Panc1 (cell line): ENCODE results near the gene PARVG. TPM values are rescaled to one million over a fixed set of nuclear protein-coding genes. Genes with fewer than 3 reads are reported as not detected.

Experiments used
- ATAC-seq: fragments of 200-7000 bp; cut with Tn5 transposase; 2 replicates; pipeline ENCODE4 v1.9.1; 2020; ENCODE audit warnings: mild to moderate bottlenecking, moderate library complexity
- BruUV-seq: library from RNA; stranded (reverse); fragments of 400-500 nt; replicated peaks from 2 replicates; lab custom pipeline; 2021; lab: Mats Ljungman, UMichigan
- CTCF ChIA-PET: fragments of 300-600 bp; sonication (Branson Sonifier 250); formaldehyde crosslinking; loops from one replicate; lab custom pipeline; 2022; ENCODE audit warnings: antibody characterized with exemption; lab: Charles Lee
- POLR2A ChIA-PET: fragments of 300-600 bp; sonication (Branson Sonifier 250); formaldehyde crosslinking; loops from one replicate; lab custom pipeline; 2022; ENCODE audit warnings: antibody characterized with exemption; lab: Charles Lee
- DNase-seq: peaks from one replicate; pipeline ENCODE4 v3.0.0-alpha.2; 2010; ENCODE audit warnings: low read depth, low spot score
- H3K27ac ChIP-seq: 2 replicates; pipeline ENCODE4 v1.5.1; 2011; ENCODE audit warnings: mild to moderate bottlenecking, low read length, inconsistent platforms
- H3K27me3 ChIP-seq: fragments of 200-500 bp; sonication (Bioruptor generic); 2 replicates; pipeline ENCODE4 v1.6.0; 2014; ENCODE audit warnings: low read length, inconsistent platforms; ENCODE audit not compliant: control insufficient read depth, insufficient read depth
- H3K36me3 ChIP-seq: fragments of 200-500 bp; sonication (Bioruptor generic); 2 replicates; pipeline ENCODE4 v1.5.1; 2014; ENCODE audit warnings: inconsistent platforms, mild to moderate bottlenecking, low read length, moderate library complexity; ENCODE audit not compliant: control insufficient read depth, insufficient read depth
- H3K4me1 ChIP-seq: 2 replicates; pipeline ENCODE4 v1.5.1; 2011; ENCODE audit warnings: inconsistent platforms, mild to moderate bottlenecking, low read length, moderate library complexity; ENCODE audit not compliant: control insufficient read depth, insufficient read depth
- H3K4me3 ChIP-seq, 2 experiments: 2 replicates each; pipeline ENCODE4 v1.5.1; 2011 to 2012; ENCODE audit warnings: low read depth in 2 of 2, low read length in 2 of 2, mild to moderate bottlenecking in 2 of 2, inconsistent platforms in 1 of 2, moderate library complexity in 1 of 2
- H3K9me3 ChIP-seq: fragments of 200-500 bp; sonication (Bioruptor generic); 2 replicates; pipeline ENCODE4 v1.5.1; 2014; ENCODE audit warnings: low read depth, mild to moderate bottlenecking, inconsistent platforms, low read length, moderate library complexity; ENCODE audit not compliant: control insufficient read depth, insufficient read depth
- CTCF ChIP-seq: fragments of 450-650 bp; IDR thresholded peaks from 2 replicates; pipeline ENCODE4 v1.5.1; 2017; ENCODE audit warnings: mild to moderate bottlenecking
- POLR2AphosphoS5 ChIP-seq: IDR thresholded peaks from 2 replicates; pipeline ENCODE4 v1.6.1; 2012; ENCODE audit warnings: mild to moderate bottlenecking, low read depth, low read length, moderate library complexity
- REST ChIP-seq, 2 experiments: IDR thresholded peaks; 2 replicates each; pipeline ENCODE4 v1.6.1; 2011 to 2012; ENCODE audit warnings: low read depth in 2 of 2, control low read depth in 1 of 2, low read length in 1 of 2, mild to moderate bottlenecking in 1 of 2, moderate library complexity in 1 of 2; ENCODE audit not compliant: insufficient read depth in 1 of 2
- SIN3A ChIP-seq: IDR thresholded peaks from 2 replicates; pipeline ENCODE4 v1.6.1; 2012; ENCODE audit warnings: low read depth, mild to moderate bottlenecking, low read length, moderate library complexity, borderline replicate concordance; ENCODE audit not compliant: insufficient read depth
- TCF7L2 ChIP-seq: IDR thresholded peaks from 2 replicates; pipeline ENCODE4 v1.6.1; 2011; ENCODE audit warnings: mild to moderate bottlenecking, low read depth, low read length, inconsistent platforms
- in situ Hi-C: cut with HindIII; loops from 2 replicates; pipeline ENCODE4 v1.10.0; 2016; ENCODE audit warnings: low sequenced_read_pairs, low pct_unique_long_range_greater_than_20kb
- intact Hi-C: fragments of 100-400 bp; cut with micrococcal nuclease; formaldehyde crosslinking; loops from one replicate; pipeline ENCODE4 v1.10.0; 2022; ENCODE audit not compliant: unreplicated experiment
- total RNA-seq: library from RNA; stranded (reverse); gene quantifications from one replicate; pipeline ENCODE4 v1.2.1, GENCODE V29; 2021; ENCODE audit not compliant: unreplicated experiment

PARVG gene
- total RNA-seq, 1 experiment from 2014 or later = 0.21 TPM

- ChIA-PET POLR2A (no interaction called here), CTCF (no interaction called here)
- Histone ChIP-seq H3K4me3 (no peak overlapping the region), H3K4me1 (no peaks in the 10 kb centered on the region), H3K27ac (no peak overlapping the region), H3K27me3 (no peaks in the 10 kb centered on the region), H3K36me3 (no peaks in the 10 kb centered on the region), H3K9me3 (no peaks in the 10 kb centered on the region)
- TF ChIP-seq POLR2AphosphoS5 (no peak), TCF7L2 (no peak), CTCF (no peak), SIN3A (no peak), REST (IDR thresholded peaks at IDR 0.05; ENCODE audit: insufficient read depth in 1 of 2, low read depth in 2 of 2, low read length in 1 of 2) (no peak)
- intact Hi-C loops = no loop called here
- in situ Hi-C loops = no loop called here
- DNase-seq (no peak), ATAC-seq (no peak)
- no TSS peak for BruUV-seq
These were observed 20.9 kb upstream of the PARVG start for GRCh38 chr22:44159811-44160210.

- ChIA-PET POLR2A (no interaction called here), CTCF (no interaction called here)
- Histone ChIP-seq H3K4me3 (no peak overlapping the region), H3K4me1 (no peaks in the 10 kb centered on the region), H3K36me3 (no peaks in the 10 kb centered on the region), H3K27ac (no peak overlapping the region), H3K9me3 (no peaks in the 10 kb centered on the region), H3K27me3 (no peaks in the 10 kb centered on the region)
- no peak for DNase-seq
- BruUV-seq = no TSS peak
- ATAC-seq = no peak
- in situ Hi-C loops (no loop called here), intact Hi-C loops (no loop called here)
- TF ChIP-seq SIN3A (no peak), REST (IDR thresholded peaks at IDR 0.05; ENCODE audit: insufficient read depth in 1 of 2, low read depth in 2 of 2, low read length in 1 of 2) (no peak), CTCF (no peak), TCF7L2 (no peak), POLR2AphosphoS5 (no peak)
These were observed 20.3 kb upstream of the PARVG start for GRCh38 chr22:44160421-44160820.
